ENCODE data around the gene F10. TPM values are rescaled to one million over a fixed set of nuclear protein-coding genes. Genes with fewer than 3 reads are reported as not detected.

The F10 gene
- total and polyA plus RNA-seq, 2 of the 13 experiments (the other 11 are each of a cell fraction or from before 2014, with no cell fraction given) = 58.4 to 237 TPM

DNA sequence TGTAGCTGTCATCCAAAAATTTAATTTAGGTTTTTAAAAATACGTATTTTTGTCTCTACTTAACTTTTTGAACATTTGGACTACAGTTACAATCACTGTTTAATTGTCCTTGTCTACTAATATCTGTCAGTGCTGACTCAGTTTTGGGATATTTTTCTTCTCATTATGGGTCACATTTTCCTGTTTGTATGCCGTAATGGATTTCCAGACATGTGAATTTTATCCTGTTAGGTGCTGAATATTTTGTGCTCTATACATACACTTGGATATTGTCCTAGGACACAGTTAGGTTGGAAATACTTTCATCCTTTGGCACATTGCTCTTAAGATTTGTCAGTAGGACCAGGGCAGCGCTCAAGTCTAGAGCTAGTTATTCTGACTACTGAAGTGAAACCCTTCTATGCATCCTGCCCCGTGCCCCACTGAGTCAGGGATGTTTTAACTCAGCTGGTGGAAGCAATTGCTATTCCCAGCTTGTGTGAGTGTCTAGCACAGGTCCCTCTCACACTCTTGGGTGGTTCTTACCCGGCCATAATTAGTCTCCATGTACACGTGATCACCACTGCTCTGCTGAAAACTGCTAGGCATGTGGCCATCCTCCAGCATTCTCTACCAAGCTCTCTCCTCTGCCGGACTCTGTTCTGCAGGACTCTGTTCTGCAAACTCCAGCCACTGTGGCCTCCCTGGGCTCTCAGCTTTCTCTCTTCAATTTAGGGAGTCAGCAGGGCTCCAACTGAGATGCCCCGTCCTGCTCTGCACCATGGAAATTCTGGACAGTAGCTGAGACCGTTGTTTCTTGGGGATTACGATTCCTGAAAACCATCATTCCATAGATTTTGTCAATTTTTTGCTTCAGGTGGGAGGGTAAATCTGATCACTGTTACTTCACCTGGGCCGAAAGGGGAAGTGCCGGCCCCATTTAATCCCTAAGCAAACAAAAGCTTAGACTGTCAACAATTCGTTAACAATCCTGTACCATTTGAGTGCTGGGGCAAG lies 47.0 kb downstream of the F10 start (continued):
- TF ChIP-seq, protein P1, sequence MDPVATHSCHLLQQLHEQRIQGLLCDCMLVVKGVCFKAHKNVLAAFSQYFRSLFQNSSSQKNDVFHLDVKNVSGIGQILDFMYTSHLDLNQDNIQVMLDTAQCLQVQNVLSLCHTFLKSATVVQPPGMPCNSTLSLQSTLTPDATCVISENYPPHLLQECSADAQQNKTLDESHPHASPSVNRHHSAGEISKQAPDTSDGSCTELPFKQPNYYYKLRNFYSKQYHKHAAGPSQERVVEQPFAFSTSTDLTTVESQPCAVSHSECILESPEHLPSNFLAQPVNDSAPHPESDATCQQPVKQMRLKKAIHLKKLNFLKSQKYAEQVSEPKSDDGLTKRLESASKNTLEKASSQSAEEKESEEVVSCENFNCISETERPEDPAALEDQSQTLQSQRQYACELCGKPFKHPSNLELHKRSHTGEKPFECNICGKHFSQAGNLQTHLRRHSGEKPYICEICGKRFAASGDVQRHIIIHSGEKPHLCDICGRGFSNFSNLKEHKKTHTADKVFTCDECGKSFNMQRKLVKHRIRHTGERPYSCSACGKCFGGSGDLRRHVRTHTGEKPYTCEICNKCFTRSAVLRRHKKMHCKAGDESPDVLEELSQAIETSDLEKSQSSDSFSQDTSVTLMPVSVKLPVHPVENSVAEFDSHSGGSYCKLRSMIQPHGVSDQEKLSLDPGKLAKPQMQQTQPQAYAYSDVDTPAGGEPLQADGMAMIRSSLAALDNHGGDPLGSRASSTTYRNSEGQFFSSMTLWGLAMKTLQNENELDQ (CRISPR knock-in tag; IDR thresholded peaks at IDR 0.05; ENCODE audit: borderline replicate concordance) = no peak
- TF ChIP-seq KMT2A (CRISPR knock-in tag; IDR thresholded peaks at IDR 0.05) = no peak
- no peak for TF ChIP-seq ZNF652 (CRISPR knock-in tag; IDR thresholded peaks at IDR 0.05; ENCODE audit: borderline replicate concordance, low read depth)
- no peak for TF ChIP-seq FOXK2 (IDR thresholded peaks at IDR 0.05)
- TF ChIP-seq ZNF709 (CRISPR knock-in tag; IDR thresholded peaks at IDR 0.05) = no peak; the same call in 1 of the 2 replicates
- TF ChIP-seq, protein P2, sequence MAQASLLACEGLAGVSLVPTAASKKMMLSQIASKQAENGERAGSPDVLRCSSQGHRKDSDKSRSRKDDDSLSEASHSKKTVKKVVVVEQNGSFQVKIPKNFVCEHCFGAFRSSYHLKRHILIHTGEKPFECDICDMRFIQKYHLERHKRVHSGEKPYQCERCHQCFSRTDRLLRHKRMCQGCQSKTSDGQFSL (CRISPR knock-in tag; IDR thresholded peaks at IDR 0.05) = no peak
- no peak for TF ChIP-seq ZNF547 (CRISPR knock-in tag; IDR thresholded peaks at IDR 0.05)
- TF ChIP-seq ZFY (CRISPR knock-in tag; IDR thresholded peaks at IDR 0.05) = no peak
- TF ChIP-seq, protein P3, sequence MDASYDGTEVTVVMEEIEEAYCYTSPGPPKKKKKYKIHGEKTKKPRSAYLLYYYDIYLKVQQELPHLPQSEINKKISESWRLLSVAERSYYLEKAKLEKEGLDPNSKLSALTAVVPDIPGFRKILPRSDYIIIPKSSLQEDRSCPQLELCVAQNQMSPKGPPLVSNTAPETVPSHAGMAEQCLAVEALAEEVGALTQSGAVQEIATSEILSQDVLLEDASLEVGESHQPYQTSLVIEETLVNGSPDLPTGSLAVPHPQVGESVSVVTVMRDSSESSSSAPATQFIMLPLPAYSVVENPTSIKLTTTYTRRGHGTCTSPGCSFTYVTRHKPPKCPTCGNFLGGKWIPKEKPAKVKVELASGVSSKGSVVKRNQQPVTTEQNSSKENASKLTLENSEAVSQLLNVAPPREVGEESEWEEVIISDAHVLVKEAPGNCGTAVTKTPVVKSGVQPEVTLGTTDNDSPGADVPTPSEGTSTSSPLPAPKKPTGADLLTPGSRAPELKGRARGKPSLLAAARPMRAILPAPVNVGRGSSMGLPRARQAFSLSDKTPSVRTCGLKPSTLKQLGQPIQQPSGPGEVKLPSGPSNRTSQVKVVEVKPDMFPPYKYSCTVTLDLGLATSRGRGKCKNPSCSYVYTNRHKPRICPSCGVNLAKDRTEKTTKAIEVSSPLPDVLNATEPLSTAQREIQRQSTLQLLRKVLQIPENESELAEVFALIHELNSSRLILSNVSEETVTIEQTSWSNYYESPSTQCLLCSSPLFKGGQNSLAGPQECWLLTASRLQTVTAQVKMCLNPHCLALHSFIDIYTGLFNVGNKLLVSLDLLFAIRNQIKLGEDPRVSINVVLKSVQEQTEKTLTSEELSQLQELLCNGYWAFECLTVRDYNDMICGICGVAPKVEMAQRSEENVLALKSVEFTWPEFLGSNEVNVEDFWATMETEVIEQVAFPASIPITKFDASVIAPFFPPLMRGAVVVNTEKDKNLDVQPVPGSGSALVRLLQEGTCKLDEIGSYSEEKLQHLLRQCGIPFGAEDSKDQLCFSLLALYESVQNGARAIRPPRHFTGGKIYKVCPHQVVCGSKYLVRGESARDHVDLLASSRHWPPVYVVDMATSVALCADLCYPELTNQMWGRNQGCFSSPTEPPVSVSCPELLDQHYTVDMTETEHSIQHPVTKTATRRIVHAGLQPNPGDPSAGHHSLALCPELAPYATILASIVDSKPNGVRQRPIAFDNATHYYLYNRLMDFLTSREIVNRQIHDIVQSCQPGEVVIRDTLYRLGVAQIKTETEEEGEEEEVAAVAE (CRISPR knock-in tag; IDR thresholded peaks at IDR 0.05; ENCODE audit: borderline replicate concordance) = no peak
- TF ChIP-seq ZNF451 (CRISPR knock-in tag; IDR thresholded peaks at IDR 0.05) = no peak
- TF ChIP-seq CBX2 (IDR thresholded peaks at IDR 0.05; ENCODE audit: low read depth, low read length) = no peak
- TF ChIP-seq CBX2 (CRISPR knock-in tag; IDR thresholded peaks at IDR 0.05; ENCODE audit: low read depth) = no peak
- TF ChIP-seq, protein P4, sequence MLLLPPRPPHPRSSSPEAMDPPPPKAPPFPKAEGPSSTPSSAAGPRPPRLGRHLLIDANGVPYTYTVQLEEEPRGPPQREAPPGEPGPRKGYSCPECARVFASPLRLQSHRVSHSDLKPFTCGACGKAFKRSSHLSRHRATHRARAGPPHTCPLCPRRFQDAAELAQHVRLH (CRISPR knock-in tag; IDR thresholded peaks at IDR 0.05; ENCODE audit: borderline replicate concordance, low read depth) = peak; percentile 17; the same call in 1 of the 2 replicates
- TF ChIP-seq, protein P5, sequence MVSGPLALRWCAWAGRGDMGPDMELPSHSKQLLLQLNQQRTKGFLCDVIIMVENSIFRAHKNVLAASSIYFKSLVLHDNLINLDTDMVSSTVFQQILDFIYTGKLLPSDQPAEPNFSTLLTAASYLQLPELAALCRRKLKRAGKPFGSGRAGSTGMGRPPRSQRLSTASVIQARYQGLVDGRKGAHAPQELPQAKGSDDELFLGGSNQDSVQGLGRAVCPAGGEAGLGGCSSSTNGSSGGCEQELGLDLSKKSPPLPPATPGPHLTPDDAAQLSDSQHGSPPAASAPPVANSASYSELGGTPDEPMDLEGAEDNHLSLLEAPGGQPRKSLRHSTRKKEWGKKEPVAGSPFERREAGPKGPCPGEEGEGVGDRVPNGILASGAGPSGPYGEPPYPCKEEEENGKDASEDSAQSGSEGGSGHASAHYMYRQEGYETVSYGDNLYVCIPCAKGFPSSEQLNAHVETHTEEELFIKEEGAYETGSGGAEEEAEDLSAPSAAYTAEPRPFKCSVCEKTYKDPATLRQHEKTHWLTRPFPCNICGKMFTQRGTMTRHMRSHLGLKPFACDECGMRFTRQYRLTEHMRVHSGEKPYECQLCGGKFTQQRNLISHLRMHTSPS (CRISPR knock-in tag; IDR thresholded peaks at IDR 0.05; ENCODE audit: low read depth) = no peak
- TF ChIP-seq ZNF10 (CRISPR knock-in tag; IDR thresholded peaks at IDR 0.05; ENCODE audit: borderline replicate concordance, low read depth) = no peak
- no peak for TF ChIP-seq U2AF1 (optimal IDR thresholded peaks at IDR 0.05; ENCODE audit: low read depth, low read length)
- no peak for TF ChIP-seq REPIN1 (CRISPR knock-in tag; IDR thresholded peaks at IDR 0.05; ENCODE audit: borderline replicate concordance, low read depth)
- TF ChIP-seq ZNF564 (CRISPR knock-in tag; IDR thresholded peaks at IDR 0.05) = no peak
- TF ChIP-seq FOXC1 (CRISPR knock-in tag; IDR thresholded peaks at IDR 0.05; ENCODE audit: borderline replicate concordance) = no peak
- TF ChIP-seq ZNF780A (CRISPR knock-in tag; IDR thresholded peaks at IDR 0.05) = no peak
